Hepatocyte (in vitro differentiated cells): ENCODE results near the gene MCF2L. TPM values are rescaled to one million over a fixed set of nuclear protein-coding genes. Genes with fewer than 3 reads are reported as not detected.

Experiments
- DNase-seq: peaks from one replicate; pipeline ENCODE4 v3.0.0-alpha.2; 2016; ENCODE audit warnings: low spot score
- H2AFZ ChIP-seq: fragments of 200-600 bp; sonication (generic); 2 replicates; pipeline ENCODE4 v1.6.0; 2016; ENCODE audit warnings: antibody characterized with exemption, mild to moderate bottlenecking
- H3K27ac ChIP-seq: fragments of 200-600 bp; sonication (generic); 2 replicates; pipeline ENCODE4 v1.5.1; 2016; ENCODE audit warnings: mild to moderate bottlenecking
- H3K27me3 ChIP-seq: fragments of 200-600 bp; sonication (generic); 2 replicates; pipeline ENCODE4 v1.6.1; 2016
- H3K36me3 ChIP-seq: fragments of 200-600 bp; sonication (generic); replicated peaks from 2 replicates; pipeline ENCODE4 v1.5.1; 2016; ENCODE audit warnings: low read depth; ENCODE audit not compliant: insufficient read depth
- H3K4me1 ChIP-seq: fragments of 200-600 bp; sonication (generic); 2 replicates; pipeline ENCODE4 v1.5.1; 2016; ENCODE audit warnings: mild to moderate bottlenecking, moderate library complexity; ENCODE audit not compliant: insufficient read depth
- H3K4me2 ChIP-seq: fragments of 200-600 bp; sonication (generic); 2 replicates; pipeline ENCODE4 v1.6.0; 2016
- H3K4me3 ChIP-seq: fragments of 200-600 bp; sonication (generic); 2 replicates; pipeline ENCODE4 v1.5.1; 2016; ENCODE audit warnings: mild to moderate bottlenecking
- H3K79me2 ChIP-seq: fragments of 200-600 bp; sonication (generic); 2 replicates; pipeline ENCODE4 v1.6.0; 2017; ENCODE audit warnings: mild to moderate bottlenecking
- H3K9me2 ChIP-seq: fragments of 200-600 bp; sonication (generic); replicated peaks from 2 replicates; pipeline ENCODE4 v1.6.0; 2017; ENCODE audit warnings: mild to moderate bottlenecking; ENCODE audit not compliant: insufficient read depth
- H3K9me3 ChIP-seq: fragments of 200-600 bp; sonication (generic); 2 replicates; pipeline ENCODE4 v1.5.1; 2016; ENCODE audit warnings: low read depth, mild to moderate bottlenecking
- H4K20me1 ChIP-seq: fragments of 200-600 bp; sonication (generic); 2 replicates; pipeline ENCODE4 v1.6.0; 2016; ENCODE audit warnings: mild to moderate bottlenecking; ENCODE audit not compliant: insufficient read depth, poor library complexity, severe bottlenecking
- CTCF ChIP-seq: fragments of 200-600 bp; sonication (generic); IDR thresholded peaks from 2 replicates; pipeline ENCODE4 v1.5.1; 2016; ENCODE audit warnings: antibody characterized with exemption, mild to moderate bottlenecking; ENCODE audit not compliant: poor library complexity
- EZH2 ChIP-seq: fragments of 200-600 bp; sonication (generic); IDR thresholded peaks from 2 replicates; pipeline ENCODE4 v1.6.1; 2016; ENCODE audit warnings: antibody characterized with exemption, mild to moderate bottlenecking, borderline replicate concordance
- EZH2phosphoT487 ChIP-seq: fragments of 200-600 bp; sonication (generic); IDR thresholded peaks from one replicate; pipeline ENCODE4 v1.6.1; 2018; ENCODE audit warnings: antibody characterized with exemption, mild to moderate bottlenecking, low read depth, moderate library complexity; ENCODE audit not compliant: unreplicated experiment, severe bottlenecking
- WGBS: methylation state at CpG from one replicate; pipeline ENCODE4 v1.1.6; 2016; ENCODE audit warnings: low lambda C conversion rate; ENCODE audit errors: missing lambda C conversion rate; 5-methylcytosine and 5-hydroxymethylcytosine counted together
- polyA plus RNA-seq: library from polyadenylated mRNA; unstranded; fragments of >200 nt; fragmentation: Nextera tagmentation; extraction: Ambion mirVana; gene quantifications from 2 replicates; pipeline ENCODE4 v1.2.1, GENCODE V29; 2016
- total RNA-seq: library from RNA; depleted of rRNA; stranded (reverse); fragments of >200 nt; gene quantifications from 2 replicates; pipeline ENCODE4 v1.2.3, GENCODE V29; 2014

The MCF2L gene
- total and polyA plus RNA-seq, 2 experiments from 2014 or later = 11.1 to 22.4 TPM

- H3K27me3 ChIP-seq = no peaks in the 10 kb centered on the region
- H3K79me2 ChIP-seq = no peaks in the 10 kb centered on the region
- H3K27ac ChIP-seq = no peak overlapping the region
- no peak overlapping the region for H3K4me3 ChIP-seq
- H4K20me1 ChIP-seq = no peaks in the 10 kb centered on the region
- H3K9me3 ChIP-seq = no peaks in the 10 kb centered on the region
- H3K4me1 ChIP-seq = no peaks in the 10 kb centered on the region
- no peak overlapping the region for H2AFZ ChIP-seq
- H3K9me2 ChIP-seq = no peaks in the 10 kb centered on the region
- 80% methylated on average over 8 of the region's 8 CpGs for WGBS
- no peak overlapping the region for H3K4me2 ChIP-seq
- no peaks in the 10 kb centered on the region for H3K36me3 ChIP-seq
- TF ChIP-seq CTCF (no peak), EZH2phosphoT487 (no peak), EZH2 (no peak)
- no peak for DNase-seq
Observed at GRCh38 chr13:113070855-113071254, 101.8 kb downstream of the MCF2L start.

- DNase-seq = no peak
- no peaks in the 10 kb centered on the region for H3K27me3 ChIP-seq
- H3K4me3 ChIP-seq = no peak overlapping the region
- no peaks in the 10 kb centered on the region for H4K20me1 ChIP-seq
- no peaks in the 10 kb centered on the region for H3K36me3 ChIP-seq
- no peak overlapping the region for H3K27ac ChIP-seq
- TF ChIP-seq CTCF (no peak), EZH2 (no peak), EZH2phosphoT487 (no peak)
- H2AFZ ChIP-seq = no peak overlapping the region
- 92% methylated on average over 3 of the region's 3 CpGs for WGBS
- H3K4me2 ChIP-seq = no peak overlapping the region
- no peaks in the 10 kb centered on the region for H3K4me1 ChIP-seq
- H3K9me2 ChIP-seq = no peaks in the 10 kb centered on the region
- H3K79me2 ChIP-seq = no peaks in the 10 kb centered on the region
- no peaks in the 10 kb centered on the region for H3K9me3 ChIP-seq
Observed at GRCh38 chr13:113072376-113072775, 103.4 kb downstream of the MCF2L start.

GRCh38 chr13:113073942-113074341, 104.9 kb downstream of the MCF2L start:
- Histone ChIP-seq H3K36me3 (no peaks in the 10 kb centered on the region), H4K20me1 (no peaks in the 10 kb centered on the region)
- WGBS = 88% methylated on average over 11 of the region's 11 CpGs

More at GRCh38 chr13:113073942-113074341, 104.9 kb downstream of the MCF2L start:
- no peak for DNase-seq
- H2AFZ ChIP-seq = no peak overlapping the region
- no peaks in the 10 kb centered on the region for H3K27me3 ChIP-seq
- H3K9me2 ChIP-seq = no peaks in the 10 kb centered on the region
- no peak overlapping the region for H3K27ac ChIP-seq
- no peak for TF ChIP-seq EZH2
- TF ChIP-seq CTCF = no peak
- TF ChIP-seq EZH2phosphoT487 = no peak
- H3K9me3 ChIP-seq = no peaks in the 10 kb centered on the region
- H3K4me1 ChIP-seq = no peaks in the 10 kb centered on the region
- no peak overlapping the region for H3K4me3 ChIP-seq
- no peak overlapping the region for H3K4me2 ChIP-seq
- no peaks in the 10 kb centered on the region for H3K79me2 ChIP-seq
